PC-9 (cell line): ENCODE results near the gene SDSL.

ENCODE experiments used
- EZH2 ChIP-seq: fragments of 200-600 bp; sonication (generic); IDR thresholded peaks from 2 replicates; pipeline ENCODE4 v1.8.0; 2017; ENCODE audit warnings: antibody characterized with exemption, low read depth
- TF ChIP-seq, protein P1 (sequence below): fragments of 200-600 bp; sonication (generic); conservative IDR thresholded peaks from 2 replicates; pipeline ENCODE4 v1.6.1; 2017; ENCODE audit warnings: mixed run types, antibody characterized with exemption, mild to moderate bottlenecking, moderate library complexity

DNA sequence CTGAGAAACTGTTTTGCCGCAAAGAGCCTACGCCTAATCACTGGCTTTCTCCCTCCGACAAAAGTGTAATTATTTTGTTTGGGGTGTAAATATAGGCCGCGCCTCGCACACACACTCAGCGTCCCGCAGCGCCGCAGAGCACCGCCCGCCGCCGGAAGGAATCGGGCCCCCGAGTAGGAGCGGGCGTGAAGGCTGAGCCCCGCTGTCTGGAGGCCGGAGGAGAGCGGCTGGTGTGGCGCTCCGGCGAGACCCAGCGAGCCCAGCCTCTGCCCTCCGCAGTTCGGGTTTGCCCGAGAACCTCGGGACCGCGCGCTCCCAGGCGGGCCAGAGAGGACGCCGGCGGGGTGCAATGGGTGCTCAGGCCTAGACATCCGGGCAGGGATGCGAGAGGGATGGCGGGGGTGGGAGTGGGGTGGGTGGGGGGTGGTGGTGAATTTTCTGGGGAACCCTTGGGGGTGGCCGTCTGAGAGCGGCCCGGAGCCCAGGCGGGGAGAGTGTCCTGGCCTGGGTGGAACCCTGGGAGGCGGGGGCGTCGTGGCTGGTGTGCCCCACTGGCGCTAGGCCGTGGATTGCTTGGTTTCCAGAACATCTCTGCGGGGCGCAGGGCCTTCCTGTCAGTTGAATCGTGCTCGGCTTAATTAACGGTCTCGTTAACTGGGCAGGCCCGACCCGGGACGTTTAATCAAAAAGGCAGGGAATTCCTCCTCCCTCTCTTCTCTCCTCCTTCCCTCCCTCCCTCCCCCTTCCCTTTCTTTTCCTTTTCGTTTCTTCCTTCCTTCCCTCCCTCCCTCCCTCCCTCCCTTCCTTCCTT is 54.2 kb downstream of the SDSL start:
- TF ChIP-seq, protein P1, sequence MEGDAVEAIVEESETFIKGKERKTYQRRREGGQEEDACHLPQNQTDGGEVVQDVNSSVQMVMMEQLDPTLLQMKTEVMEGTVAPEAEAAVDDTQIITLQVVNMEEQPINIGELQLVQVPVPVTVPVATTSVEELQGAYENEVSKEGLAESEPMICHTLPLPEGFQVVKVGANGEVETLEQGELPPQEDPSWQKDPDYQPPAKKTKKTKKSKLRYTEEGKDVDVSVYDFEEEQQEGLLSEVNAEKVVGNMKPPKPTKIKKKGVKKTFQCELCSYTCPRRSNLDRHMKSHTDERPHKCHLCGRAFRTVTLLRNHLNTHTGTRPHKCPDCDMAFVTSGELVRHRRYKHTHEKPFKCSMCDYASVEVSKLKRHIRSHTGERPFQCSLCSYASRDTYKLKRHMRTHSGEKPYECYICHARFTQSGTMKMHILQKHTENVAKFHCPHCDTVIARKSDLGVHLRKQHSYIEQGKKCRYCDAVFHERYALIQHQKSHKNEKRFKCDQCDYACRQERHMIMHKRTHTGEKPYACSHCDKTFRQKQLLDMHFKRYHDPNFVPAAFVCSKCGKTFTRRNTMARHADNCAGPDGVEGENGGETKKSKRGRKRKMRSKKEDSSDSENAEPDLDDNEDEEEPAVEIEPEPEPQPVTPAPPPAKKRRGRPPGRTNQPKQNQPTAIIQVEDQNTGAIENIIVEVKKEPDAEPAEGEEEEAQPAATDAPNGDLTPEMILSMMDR = no peak
- TF ChIP-seq EZH2 = no peak
